Measurements from ENCODE around the gene IPO13. TPM values are rescaled to one million over a fixed set of nuclear protein-coding genes. Genes with fewer than 3 reads are reported as not detected.

The IPO13 gene
- total RNA-seq, 1 donor from 2014 or later, result 39.2 TPM

DNA sequence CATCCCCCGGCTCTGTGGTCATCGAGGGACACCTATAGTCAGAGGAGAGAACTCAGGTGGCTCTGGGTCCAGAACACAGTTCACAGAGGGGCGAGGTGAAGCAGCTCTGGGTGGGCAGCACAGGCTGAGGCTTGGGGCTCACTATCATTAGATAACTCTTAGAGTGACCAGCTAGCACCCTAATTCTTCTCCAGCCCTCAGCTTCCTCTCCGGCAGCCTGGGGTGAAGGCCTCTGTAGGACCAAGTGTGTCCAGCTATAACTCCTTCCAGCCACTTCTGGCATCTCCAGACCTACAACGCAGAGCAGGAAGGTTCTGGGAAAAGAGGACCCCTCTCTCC lies 11.8 kb upstream of the IPO13 start:
- H3K27me3 Mint-ChIP-seq (ENCODE audit: low read depth), result peaks cover 8% of the 10 kb centered on the region
- H3K27ac Mint-ChIP-seq (ENCODE audit: unreplicated experiment), result no peak overlapping the region
- peaks cover 3% of the 10 kb centered on the region for H3K36me3 Mint-ChIP-seq (ENCODE audit: low read depth)
- no peak overlapping the region for H3K4me3 Mint-ChIP-seq (ENCODE audit: unreplicated experiment)
- peak; percentile 35 for TF ChIP-seq CTCF (IDR thresholded peaks at IDR 0.05)
- H3K4me1 Mint-ChIP-seq (ENCODE audit: low read depth), result peaks cover 15% of the 10 kb centered on the region
- no peak for DNase-seq (ENCODE audit: low spot score)
- no peaks in the 10 kb centered on the region for H3K9me3 Mint-ChIP-seq (ENCODE audit: low read depth)

DNA sequence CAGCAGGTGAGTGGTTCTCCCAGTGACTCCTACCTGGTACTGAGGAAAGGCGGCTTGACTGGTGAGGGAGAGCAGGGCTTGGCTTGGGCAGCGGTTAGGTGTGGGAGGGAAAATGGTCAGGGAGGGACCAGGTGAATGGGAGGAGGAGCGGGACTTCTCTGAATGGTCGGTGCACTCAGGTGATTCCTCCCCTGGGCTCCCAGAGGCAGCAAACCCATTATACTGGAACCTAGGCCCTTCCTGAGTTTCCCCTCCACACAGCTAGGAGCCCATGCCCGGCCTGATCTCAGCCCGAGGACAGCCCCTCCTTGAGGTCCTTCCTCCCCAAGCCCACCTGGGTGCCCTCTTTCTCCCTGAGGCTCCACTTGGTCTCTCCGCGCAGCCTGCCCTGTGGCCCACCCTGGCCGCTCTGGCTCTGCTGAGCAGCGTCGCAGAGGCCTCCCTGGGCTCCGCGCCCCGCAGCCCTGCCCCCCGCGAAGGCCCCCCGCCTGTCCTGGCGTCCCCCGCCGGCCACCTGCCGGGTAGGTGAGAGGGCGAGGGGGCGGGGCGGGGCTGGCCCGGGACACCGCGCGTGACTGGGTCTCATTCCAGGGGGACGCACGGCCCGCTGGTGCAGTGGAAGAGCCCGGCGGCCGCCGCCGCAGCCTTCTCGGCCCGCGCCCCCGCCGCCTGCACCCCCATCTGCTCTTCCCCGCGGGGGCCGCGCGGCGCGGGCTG lies 10.9 kb upstream of the IPO13 start:
- Mint-ChIP-seq H3K4me3 (ENCODE audit: unreplicated experiment) (peak overlapping the region; percentile 52), H3K36me3 (ENCODE audit: low read depth) (peaks cover 3% of the 10 kb centered on the region), H3K27me3 (ENCODE audit: low read depth) (peaks cover 10% of the 10 kb centered on the region), H3K9me3 (ENCODE audit: low read depth) (no peaks in the 10 kb centered on the region), H3K4me1 (ENCODE audit: low read depth) (peaks cover 15% of the 10 kb centered on the region), H3K27ac (ENCODE audit: unreplicated experiment) (no peak overlapping the region)
- no peak for DNase-seq (ENCODE audit: low spot score)
- no peak for TF ChIP-seq CTCF (IDR thresholded peaks at IDR 0.05)

- Mint-ChIP-seq H3K27me3 (ENCODE audit: low read depth) (peaks cover 10% of the 10 kb centered on the region), H3K4me1 (ENCODE audit: low read depth) (peaks cover 15% of the 10 kb centered on the region), H3K27ac (ENCODE audit: unreplicated experiment) (no peak overlapping the region), H3K9me3 (ENCODE audit: low read depth) (no peaks in the 10 kb centered on the region), H3K4me3 (ENCODE audit: unreplicated experiment) (peak overlapping the region; percentile 58), H3K36me3 (ENCODE audit: low read depth) (peaks cover 3% of the 10 kb centered on the region)
- no peak for DNase-seq (ENCODE audit: low spot score)
- peak; percentile 47 for TF ChIP-seq CTCF (IDR thresholded peaks at IDR 0.05)
Observed at GRCh38 chr1:43936431-43937151, 10.2 kb upstream of the IPO13 start.

GRCh38 chr1:43937179-43937865 lies 9.4 kb upstream of the IPO13 start:
- TF ChIP-seq CTCF (IDR thresholded peaks at IDR 0.05), result no peak
- Mint-ChIP-seq H3K27me3 (ENCODE audit: low read depth) (peaks cover 10% of the 10 kb centered on the region), H3K27ac (ENCODE audit: unreplicated experiment) (no peak overlapping the region), H3K4me3 (ENCODE audit: unreplicated experiment) (no peak overlapping the region), H3K9me3 (ENCODE audit: low read depth) (no peaks in the 10 kb centered on the region), H3K4me1 (ENCODE audit: low read depth) (peaks cover 15% of the 10 kb centered on the region), H3K36me3 (ENCODE audit: low read depth) (peaks cover 3% of the 10 kb centered on the region)
- DNase-seq (ENCODE audit: low spot score), result no peak

DNA sequence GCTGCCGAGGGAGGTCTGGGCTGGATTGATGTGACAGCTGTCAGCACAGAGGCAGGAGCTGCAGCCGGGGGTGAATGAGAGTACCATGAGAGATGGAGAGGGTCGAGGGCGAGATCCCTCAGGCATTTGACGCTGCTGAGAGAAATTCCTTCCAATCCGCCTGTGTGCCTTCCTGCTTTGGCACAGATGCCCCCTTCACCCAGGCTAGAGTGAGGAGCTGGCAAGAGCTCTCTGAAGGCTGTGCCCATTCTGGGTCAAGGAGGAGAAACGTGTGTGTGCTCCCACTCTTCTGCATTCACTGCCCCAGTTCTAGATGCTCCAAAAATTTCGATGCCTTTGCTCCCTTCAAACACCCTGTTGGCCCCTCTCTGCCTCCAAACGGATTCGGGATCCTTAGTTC lies 8.4 kb upstream of the IPO13 start:
- DNase-seq (ENCODE audit: low spot score), result no peak
- no peak overlapping the region for H3K4me3 Mint-ChIP-seq (ENCODE audit: unreplicated experiment)
- H3K36me3 Mint-ChIP-seq (ENCODE audit: low read depth), result peaks cover 3% of the 10 kb centered on the region
- no peak overlapping the region for H3K27ac Mint-ChIP-seq (ENCODE audit: unreplicated experiment)
- no peak for TF ChIP-seq CTCF (IDR thresholded peaks at IDR 0.05)
- H3K4me1 Mint-ChIP-seq (ENCODE audit: low read depth), result peaks cover 7% of the 10 kb centered on the region
- no peaks in the 10 kb centered on the region for H3K9me3 Mint-ChIP-seq (ENCODE audit: low read depth)
- H3K27me3 Mint-ChIP-seq (ENCODE audit: low read depth), result peaks cover 10% of the 10 kb centered on the region

Measured in chondrocyte (in vitro differentiated cells).